HepG2 (cell line): ENCODE data around the gene ADGRG6. TPM values are rescaled to one million over a fixed set of nuclear protein-coding genes. Genes with fewer than 3 reads are reported as not detected.
A peak's percentile ranks its signal among the peaks of the same experiment; 100 is the strongest.

Experiments used
- GTF2F1 ChIP-seq: fragments of 150-350 bp; IDR thresholded peaks from 2 replicates; pipeline ENCODE4 v1.6.1; 2014; ENCODE audit warnings: low read length
- NR2C2 ChIP-seq: sonication (generic); formaldehyde crosslinking; IDR thresholded peaks from 2 replicates; pipeline ENCODE4 v1.4.0; 2020; ENCODE audit warnings: missing genetic modification reagents, mild to moderate bottlenecking, moderate library complexity, borderline replicate concordance
- PITX1 ChIP-seq: sonication (generic); formaldehyde crosslinking; IDR thresholded peaks from 2 replicates; pipeline ENCODE4 v1.5.1; 2020; ENCODE audit warnings: mild to moderate bottlenecking, missing genetic modification reagents
- SKIL ChIP-seq: sonication (generic); formaldehyde crosslinking; IDR thresholded peaks from 2 replicates; pipeline ENCODE4 v1.8.0; 2022; ENCODE audit warnings: missing genetic modification reagents, mild to moderate bottlenecking, moderate library complexity, borderline replicate concordance
- SP5 ChIP-seq: IDR thresholded peaks from 2 replicates; pipeline ENCODE4 v1.6.1; 2016; ENCODE audit warnings: low read depth, borderline replicate concordance
- TCF7L2 ChIP-seq: IDR thresholded peaks from 2 replicates; pipeline ENCODE4 v1.6.1; 2011; ENCODE audit warnings: mild to moderate bottlenecking, low read depth, low read length, moderate library complexity
- ZC3H4 ChIP-seq: sonication (generic); formaldehyde crosslinking; IDR thresholded peaks from 2 replicates; pipeline ENCODE4 v1.4.0; 2020; ENCODE audit warnings: missing genetic modification reagents, borderline replicate concordance
- ZFP41 ChIP-seq: sonication (generic); formaldehyde crosslinking; IDR thresholded peaks from 2 replicates; pipeline ENCODE4 v1.4.0; 2020; ENCODE audit warnings: mild to moderate bottlenecking, missing genetic modification reagents, borderline replicate concordance
- ZNF333 ChIP-seq: sonication (generic); formaldehyde crosslinking; IDR thresholded peaks from 2 replicates; pipeline ENCODE4 v1.4.0; 2020; ENCODE audit warnings: mild to moderate bottlenecking, missing genetic modification reagents, borderline replicate concordance
- ZNF570 ChIP-seq: sonication (generic); formaldehyde crosslinking; IDR thresholded peaks from 2 replicates; pipeline ENCODE4 v1.4.0; 2020; ENCODE audit warnings: mild to moderate bottlenecking, missing genetic modification reagents, borderline replicate concordance
- ZNF644 ChIP-seq: IDR thresholded peaks from 2 replicates; pipeline ENCODE4 v1.6.1; 2016; ENCODE audit warnings: low read depth
- ZNF772 ChIP-seq: sonication (generic); formaldehyde crosslinking; IDR thresholded peaks from 2 replicates; pipeline ENCODE4 v1.5.0; 2020; ENCODE audit warnings: mild to moderate bottlenecking, missing genetic modification reagents
- ZNF782 ChIP-seq: sonication (generic); formaldehyde crosslinking; IDR thresholded peaks from 2 replicates; pipeline ENCODE4 v1.4.0; 2020; ENCODE audit warnings: missing genetic modification reagents, mild to moderate bottlenecking, borderline replicate concordance
- polyA plus RNA-seq, 8 experiments: library from polyadenylated mRNA; depleted of rRNA in 3 of 8; stranded (reverse) in 7 of 8; unstranded in 1 of 8; fragments of >200 nt; fragmentation: Illumina TruSeq in 4 of 8; extraction: Trizol in 4 of 8; gene quantifications; 2 replicates each; pipeline versions ENCODE4 v1.2.1 to v1.2.3, GENCODE V29; 2011 to 2016; ENCODE audit warnings: low read depth in 4 of 8, missing spikeins in 1 of 8, mixed read lengths in 1 of 8; ENCODE audit not compliant: insufficient read depth in 1 of 8
- total RNA-seq, 5 experiments: library from RNA; depleted of rRNA; stranded (reverse); fragments of >200 nt; fragmentation: Illumina TruSeq; extraction: Trizol; gene quantifications; 2 replicates each; pipeline ENCODE4 v1.2.3, GENCODE V29; 2016; ENCODE audit warnings: low read depth in 1 of 5
- TF ChIP-seq, protein P1 (sequence below): sonication (generic); formaldehyde crosslinking; IDR thresholded peaks from 2 replicates; pipeline ENCODE4 v1.5.0; 2020; ENCODE audit warnings: missing genetic modification reagents

The ADGRG6 gene
- total and polyA plus RNA-seq, 2 of the 13 experiments (the other 11 are each of a cell fraction or from before 2014, with no cell fraction given) = 129 to 249 TPM

GRCh38 chr6:142307963-142308748 is 6.3 kb downstream of the ADGRG6 start (continued):
- TF ChIP-seq ZNF333 (CRISPR knock-in tag) = no peak
- TF ChIP-seq PITX1 (CRISPR knock-in tag) = peak; percentile 98
- TF ChIP-seq SKIL = peak; percentile 76; the same call in 1 of the 2 replicates
- peak; percentile 29; the same call in 1 of the 2 replicates for TF ChIP-seq ZNF772 (CRISPR knock-in tag)
- TF ChIP-seq ZNF644 (CRISPR knock-in tag) = no peak
- peak; percentile 55 for TF ChIP-seq TCF7L2
- TF ChIP-seq ZFP41 (CRISPR knock-in tag) = no peak
- TF ChIP-seq NR2C2 (CRISPR knock-in tag) = 0 out of 2 replicates have a peak, but pooled peaks have one; percentile 13
- no peak for TF ChIP-seq ZNF782 (CRISPR knock-in tag)
- no peak for TF ChIP-seq GTF2F1
- TF ChIP-seq ZNF570 (CRISPR knock-in tag) = no peak
- TF ChIP-seq, protein P1, sequence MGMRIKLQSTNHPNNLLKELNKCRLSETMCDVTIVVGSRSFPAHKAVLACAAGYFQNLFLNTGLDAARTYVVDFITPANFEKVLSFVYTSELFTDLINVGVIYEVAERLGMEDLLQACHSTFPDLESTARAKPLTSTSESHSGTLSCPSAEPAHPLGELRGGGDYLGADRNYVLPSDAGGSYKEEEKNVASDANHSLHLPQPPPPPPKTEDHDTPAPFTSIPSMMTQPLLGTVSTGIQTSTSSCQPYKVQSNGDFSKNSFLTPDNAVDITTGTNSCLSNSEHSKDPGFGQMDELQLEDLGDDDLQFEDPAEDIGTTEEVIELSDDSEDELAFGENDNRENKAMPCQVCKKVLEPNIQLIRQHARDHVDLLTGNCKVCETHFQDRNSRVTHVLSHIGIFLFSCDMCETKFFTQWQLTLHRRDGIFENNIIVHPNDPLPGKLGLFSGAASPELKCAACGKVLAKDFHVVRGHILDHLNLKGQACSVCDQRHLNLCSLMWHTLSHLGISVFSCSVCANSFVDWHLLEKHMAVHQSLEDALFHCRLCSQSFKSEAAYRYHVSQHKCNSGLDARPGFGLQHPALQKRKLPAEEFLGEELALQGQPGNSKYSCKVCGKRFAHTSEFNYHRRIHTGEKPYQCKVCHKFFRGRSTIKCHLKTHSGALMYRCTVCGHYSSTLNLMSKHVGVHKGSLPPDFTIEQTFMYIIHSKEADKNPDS (CRISPR knock-in tag) = peak; percentile 61; the same call in 1 of the 2 replicates
- peak; percentile 65 for TF ChIP-seq SP5 (CRISPR knock-in tag)
- TF ChIP-seq ZC3H4 (CRISPR knock-in tag) = no peak
